Astrocyte (in vitro differentiated cells and primary cell): ENCODE measurements around the gene DNAH2.

Source experiments
- EZH2 ChIP-seq: IDR thresholded peaks from 2 replicates; pipeline ENCODE4 v1.6.1; 2012; ENCODE audit warnings: mild to moderate bottlenecking, low read length, inconsistent platforms; ENCODE audit not compliant: insufficient read depth
- TF ChIP-seq, protein P1 (sequence below): IDR thresholded peaks from 2 replicates; pipeline ENCODE4 v1.5.1; 2011; ENCODE audit warnings: low read depth, mild to moderate bottlenecking, inconsistent platforms, low read length, moderate library complexity; ENCODE audit not compliant: insufficient read depth

- TF ChIP-seq, protein P1, sequence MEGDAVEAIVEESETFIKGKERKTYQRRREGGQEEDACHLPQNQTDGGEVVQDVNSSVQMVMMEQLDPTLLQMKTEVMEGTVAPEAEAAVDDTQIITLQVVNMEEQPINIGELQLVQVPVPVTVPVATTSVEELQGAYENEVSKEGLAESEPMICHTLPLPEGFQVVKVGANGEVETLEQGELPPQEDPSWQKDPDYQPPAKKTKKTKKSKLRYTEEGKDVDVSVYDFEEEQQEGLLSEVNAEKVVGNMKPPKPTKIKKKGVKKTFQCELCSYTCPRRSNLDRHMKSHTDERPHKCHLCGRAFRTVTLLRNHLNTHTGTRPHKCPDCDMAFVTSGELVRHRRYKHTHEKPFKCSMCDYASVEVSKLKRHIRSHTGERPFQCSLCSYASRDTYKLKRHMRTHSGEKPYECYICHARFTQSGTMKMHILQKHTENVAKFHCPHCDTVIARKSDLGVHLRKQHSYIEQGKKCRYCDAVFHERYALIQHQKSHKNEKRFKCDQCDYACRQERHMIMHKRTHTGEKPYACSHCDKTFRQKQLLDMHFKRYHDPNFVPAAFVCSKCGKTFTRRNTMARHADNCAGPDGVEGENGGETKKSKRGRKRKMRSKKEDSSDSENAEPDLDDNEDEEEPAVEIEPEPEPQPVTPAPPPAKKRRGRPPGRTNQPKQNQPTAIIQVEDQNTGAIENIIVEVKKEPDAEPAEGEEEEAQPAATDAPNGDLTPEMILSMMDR = no peak
- TF ChIP-seq EZH2 = no peak
Measured at GRCh38 chr17:7811251-7811650, 93.7 kb downstream of the DNAH2 start.
